Psoas muscle (tissue), 8 donors: ENCODE measurements around the gene INTS1. TPM values are rescaled to one million over a fixed set of nuclear protein-coding genes. Genes with fewer than 3 reads are reported as not detected.
A peak's percentile ranks its signal among the peaks of the same experiment; 100 is the strongest.

Experiments
- ATAC-seq, 4 donors: fragments of 200-7000 bp; cut with Tn5 transposase; one replicate each; pipeline ENCODE4 v1.9.1; 2020; ENCODE audit warnings: moderate library complexity in 3 of 4, mild to moderate bottlenecking in 2 of 4
- DNase-seq, 2 donors: peaks; one replicate each; pipeline ENCODE4 v3.0.0-alpha.2; 2020
- H3K27ac ChIP-seq: fragments of 200-600 bp; one replicate; pipeline ENCODE4 v1.8.0; 2022
- H3K27me3 ChIP-seq, 3 donors: fragments of 200-600 bp in 1 of 3; one replicate each; pipeline versions ENCODE4 v1.6.1 to v1.8.0; 2013 to 2022; ENCODE audit warnings: low read length in 2 of 3, mild to moderate bottlenecking in 2 of 3, moderate library complexity in 1 of 3; ENCODE audit not compliant: insufficient read depth in 3 of 3
- H3K36me3 ChIP-seq, 2 donors: fragments of 200-600 bp in 1 of 2; one replicate each; pipeline versions ENCODE4 v1.6.1 to v1.8.0; 2013 to 2022; ENCODE audit warnings: low read depth in 1 of 2, mild to moderate bottlenecking in 1 of 2, moderate library complexity in 1 of 2; ENCODE audit not compliant: insufficient read depth in 1 of 2
- H3K4me1 ChIP-seq: fragments of 200-600 bp; one replicate; pipeline ENCODE4 v1.8.0; 2022
- H3K4me3 ChIP-seq: fragments of 200-600 bp; one replicate; pipeline ENCODE4 v1.8.0; 2022; ENCODE audit warnings: mild to moderate bottlenecking
- H3K9me3 ChIP-seq: fragments of 200-600 bp; one replicate; pipeline ENCODE4 v1.8.0; 2022
- WGBS, 3 donors: extraction: QIAGEN DNeasy Blood & Tissue Kit; methylation state at CpG; one replicate each; pipeline versions ENCODE4 v1.1.6 to v1.1.7; 2013; 5-methylcytosine and 5-hydroxymethylcytosine counted together
- intact Hi-C, 2 donors: fragments of 100-400 bp; cut with DNase I; formaldehyde crosslinking; loops; one replicate each; pipeline versions ENCODE4 v1.11.0 to v1.14.2; 2022
- polyA plus RNA-seq, 3 donors: library from polyadenylated mRNA; stranded (reverse); fragments of 200-250 nt; gene quantifications; one replicate each; pipeline ENCODE4 v1.2.3, GENCODE V29; 2013
- total RNA-seq, 4 donors: library from RNA; stranded (reverse); fragmentation: NEBNext Ultra II Directional in 2 of 4; extraction: Animal tissue kit (Norgen Biotek cat#: 25700) in 2 of 4; gene quantifications; one replicate each; pipeline versions ENCODE4 v1.2.1 to v1.2.4, GENCODE V29; 2021 to 2023
- TF ChIP-seq, protein P1 (sequence below): fragments of 200-600 bp; IDR thresholded peaks from one replicate; pipeline ENCODE4 v1.8.0; 2022; ENCODE audit warnings: antibody characterized with exemption
- donor health status: healthy with polysubstance abuse.
- donor health status: DM: no; HTN: no; CAD: no; lungs with moderate emphysema.
- donor health status: Bipolar disorder and iron deficiency.
- donor health status: healthy.
- donor health status: DM: yes; HTN: yes; CAD: no.
- donor health status: DM: no; HTN: no; CAD: no.
- donor health status: DM: no; HTN: no; CAD: no.
- donor health status: DM: yes; HTN: yes; CAD: no.

INTS1 gene
- total and polyA plus RNA-seq, 7 donors, result 38.8 to 77.6 (median 64.0) TPM

DNA sequence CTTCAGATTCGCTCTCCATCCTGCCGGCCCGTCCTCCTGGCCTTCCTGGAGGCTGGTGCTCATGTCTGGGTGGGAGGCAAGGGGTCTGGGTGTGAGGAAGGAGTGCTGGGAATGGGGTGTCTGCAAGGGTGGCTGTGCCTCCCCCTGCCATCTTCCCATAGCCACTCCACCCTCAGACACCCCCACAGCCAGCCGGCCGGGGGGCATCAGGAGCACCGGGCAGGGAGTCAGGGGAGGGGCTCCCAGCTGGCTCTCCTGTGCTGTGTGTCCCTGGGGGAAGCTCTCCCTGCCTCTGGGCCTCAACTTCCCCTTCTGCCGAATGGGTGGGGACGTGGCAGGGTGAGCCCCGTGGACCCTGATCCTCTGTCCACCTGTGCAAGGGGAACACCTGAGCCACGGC is 63.6 kb downstream of the INTS1 start:
- intact Hi-C loops, result no loop called here
- peaks cover 0 to 4% of the 10 kb centered on the region in 2 donors for H3K36me3 ChIP-seq
- H3K9me3 ChIP-seq, result no peaks in the 10 kb centered on the region
- ATAC-seq (no peak), DNase-seq (no peak)
- H3K27me3 ChIP-seq, result no peaks in the 10 kb centered on the region
- H3K4me3 ChIP-seq, result no peak overlapping the region
- no peaks in the 10 kb centered on the region for H3K4me1 ChIP-seq
- TF ChIP-seq, protein P1, sequence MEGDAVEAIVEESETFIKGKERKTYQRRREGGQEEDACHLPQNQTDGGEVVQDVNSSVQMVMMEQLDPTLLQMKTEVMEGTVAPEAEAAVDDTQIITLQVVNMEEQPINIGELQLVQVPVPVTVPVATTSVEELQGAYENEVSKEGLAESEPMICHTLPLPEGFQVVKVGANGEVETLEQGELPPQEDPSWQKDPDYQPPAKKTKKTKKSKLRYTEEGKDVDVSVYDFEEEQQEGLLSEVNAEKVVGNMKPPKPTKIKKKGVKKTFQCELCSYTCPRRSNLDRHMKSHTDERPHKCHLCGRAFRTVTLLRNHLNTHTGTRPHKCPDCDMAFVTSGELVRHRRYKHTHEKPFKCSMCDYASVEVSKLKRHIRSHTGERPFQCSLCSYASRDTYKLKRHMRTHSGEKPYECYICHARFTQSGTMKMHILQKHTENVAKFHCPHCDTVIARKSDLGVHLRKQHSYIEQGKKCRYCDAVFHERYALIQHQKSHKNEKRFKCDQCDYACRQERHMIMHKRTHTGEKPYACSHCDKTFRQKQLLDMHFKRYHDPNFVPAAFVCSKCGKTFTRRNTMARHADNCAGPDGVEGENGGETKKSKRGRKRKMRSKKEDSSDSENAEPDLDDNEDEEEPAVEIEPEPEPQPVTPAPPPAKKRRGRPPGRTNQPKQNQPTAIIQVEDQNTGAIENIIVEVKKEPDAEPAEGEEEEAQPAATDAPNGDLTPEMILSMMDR, result no peak
- WGBS, 3 donors, result 81 to 89% (median 87%) methylated on average over 8 to 10 of the region's 10 CpGs
- no peak overlapping the region for H3K27ac ChIP-seq

DNA sequence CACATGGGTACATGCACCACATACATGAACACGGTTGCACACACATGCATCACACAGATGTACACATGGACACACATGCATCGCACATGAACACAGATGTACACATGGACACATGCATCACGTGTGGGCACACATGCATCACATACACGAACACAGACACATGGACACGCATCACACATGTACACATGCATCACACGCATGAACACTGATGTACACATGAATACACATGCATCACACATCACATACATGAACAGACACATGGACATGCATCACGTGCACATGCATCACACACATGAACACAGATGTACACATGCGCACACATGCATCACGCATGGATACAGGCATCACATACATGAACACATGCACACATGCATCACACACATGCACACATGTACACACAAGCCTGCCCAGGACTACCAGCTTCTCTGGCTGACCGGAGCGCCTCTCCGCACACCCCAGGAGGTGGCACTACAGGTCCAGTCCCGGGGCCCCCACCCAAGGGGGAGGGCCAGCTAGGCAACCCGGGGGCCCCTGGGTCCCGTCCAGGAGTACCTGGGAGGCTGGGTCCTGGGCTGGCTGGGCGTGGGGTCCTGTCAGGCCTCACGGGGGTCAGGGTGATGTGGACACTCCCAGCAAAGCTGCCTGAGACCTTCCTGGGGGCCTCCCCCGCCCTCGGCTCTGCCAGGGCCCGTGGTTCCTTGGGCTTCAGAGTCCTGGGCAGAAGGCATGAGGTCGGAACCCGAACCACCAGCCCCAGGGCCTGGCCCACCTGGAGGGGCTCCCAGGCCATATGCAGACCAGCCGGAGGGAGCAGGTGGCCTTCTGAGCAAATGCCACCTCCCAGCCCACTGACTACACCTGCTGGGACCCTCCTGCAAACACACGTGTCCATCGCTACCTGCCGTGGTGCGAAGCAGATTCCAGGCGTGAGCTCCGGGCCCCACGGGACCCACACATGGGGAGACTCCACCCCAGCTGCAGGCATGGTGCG is 64.5 kb downstream of the INTS1 start:
- Histone ChIP-seq H3K4me1 (no peaks in the 10 kb centered on the region), H3K27me3 (no peaks in the 10 kb centered on the region), H3K36me3 (peaks cover 0 to 4% of the 10 kb centered on the region in 2 donors), H3K4me3 (no peak overlapping the region), H3K27ac (no peak overlapping the region), H3K9me3 (no peaks in the 10 kb centered on the region)
- DNase-seq, result no peak
- intact Hi-C loops, result loop anchor here in 1 of 2 donors (10.0 kb wide), 1 partner anchor 215 kb away; no protein-coding TSS in a partner anchor
- 86 to 93% (median 92%) methylated on average over 29 to 31 of the region's 31 CpGs for WGBS, 3 donors
- TF ChIP-seq, protein P1, result no peak
- peak in 3 of 4 donors; percentile 32 to 61 (median 53) for ATAC-seq

DNA sequence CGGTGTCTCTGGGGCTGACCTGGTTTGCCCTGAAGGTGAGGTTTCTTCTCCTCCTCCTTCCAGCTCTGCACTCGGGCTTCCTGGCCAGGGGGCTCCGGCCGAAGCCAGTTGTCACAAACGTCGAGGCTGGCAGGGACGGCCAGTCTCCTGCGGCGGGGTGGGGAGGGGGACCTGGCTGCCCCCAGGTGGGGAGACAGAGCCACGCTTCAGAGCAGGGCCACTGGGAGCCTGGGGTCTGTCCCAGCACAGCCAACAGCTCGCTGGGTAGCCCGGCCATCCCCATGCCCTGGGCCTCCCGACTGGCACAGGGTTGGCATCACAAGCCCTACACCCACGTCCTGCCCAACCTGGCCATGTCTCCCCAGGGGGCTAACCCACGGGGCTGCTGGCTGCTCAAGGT is 65.4 kb downstream of the INTS1 start:
- ATAC-seq (no peak), DNase-seq (no peak)
- Histone ChIP-seq H3K36me3 (peaks cover 0 to 4% of the 10 kb centered on the region in 2 donors), H3K27me3 (no peaks in the 10 kb centered on the region), H3K4me3 (no peak overlapping the region), H3K9me3 (no peaks in the 10 kb centered on the region), H3K27ac (no peak overlapping the region), H3K4me1 (no peaks in the 10 kb centered on the region)
- TF ChIP-seq, protein P1, result no peak
- intact Hi-C loops, result loop anchor here in 1 of 2 donors (10.0 kb wide), 1 partner anchor 214 kb away; no protein-coding TSS in a partner anchor
- WGBS, 3 donors, result 85% methylated on average over 15 of the region's 15 CpGs

DNA sequence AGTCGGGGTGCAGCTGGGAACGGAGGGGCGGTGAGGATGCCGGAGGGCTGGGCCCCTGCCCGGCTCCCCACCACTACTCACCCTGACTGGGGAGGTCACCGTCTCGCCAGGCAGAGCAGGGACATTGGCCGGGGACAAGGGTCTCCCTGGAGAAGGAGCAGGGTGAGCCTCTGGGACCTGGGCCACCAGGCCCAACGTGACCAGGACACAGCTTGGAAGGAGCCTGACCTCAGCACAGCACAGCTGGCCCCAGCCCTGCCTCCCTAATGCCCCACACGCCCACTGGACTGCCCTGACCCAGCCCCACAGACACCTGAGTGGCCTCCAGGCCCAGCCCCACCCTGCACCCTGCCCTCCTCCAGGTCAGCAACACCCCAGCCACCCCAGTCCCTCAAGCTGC is 66.0 kb downstream of the INTS1 start:
- Histone ChIP-seq H3K9me3 (no peaks in the 10 kb centered on the region), H3K4me1 (no peaks in the 10 kb centered on the region), H3K4me3 (no peak overlapping the region), H3K36me3 (peaks cover 0 to 4% of the 10 kb centered on the region in 2 donors), H3K27me3 (no peaks in the 10 kb centered on the region), H3K27ac (no peak overlapping the region)
- ATAC-seq, result peak in 1 of 4 donors; percentile 24
- no peak for DNase-seq
- 80 to 89% (median 88%) methylated on average over 5 to 10 of the region's 10 CpGs for WGBS, 3 donors
- intact Hi-C loops, result loop anchor here in 1 of 2 donors (10.0 kb wide), 1 partner anchor 213 kb away; no protein-coding TSS in a partner anchor
- TF ChIP-seq, protein P1, result no peak
